ENCODE measurements around the gene NOL4L. TPM values are rescaled to one million over a fixed set of nuclear protein-coding genes. Genes with fewer than 3 reads are reported as not detected.
"Not testable (repeated sequence)": the region's sequence is repeated elsewhere in the genome, so short reads cannot be mapped to it uniquely, and the experiment has no call there.

NOL4L gene
- total RNA-seq, 1 donor from 2014 or later, result 19.7 TPM

DNA sequence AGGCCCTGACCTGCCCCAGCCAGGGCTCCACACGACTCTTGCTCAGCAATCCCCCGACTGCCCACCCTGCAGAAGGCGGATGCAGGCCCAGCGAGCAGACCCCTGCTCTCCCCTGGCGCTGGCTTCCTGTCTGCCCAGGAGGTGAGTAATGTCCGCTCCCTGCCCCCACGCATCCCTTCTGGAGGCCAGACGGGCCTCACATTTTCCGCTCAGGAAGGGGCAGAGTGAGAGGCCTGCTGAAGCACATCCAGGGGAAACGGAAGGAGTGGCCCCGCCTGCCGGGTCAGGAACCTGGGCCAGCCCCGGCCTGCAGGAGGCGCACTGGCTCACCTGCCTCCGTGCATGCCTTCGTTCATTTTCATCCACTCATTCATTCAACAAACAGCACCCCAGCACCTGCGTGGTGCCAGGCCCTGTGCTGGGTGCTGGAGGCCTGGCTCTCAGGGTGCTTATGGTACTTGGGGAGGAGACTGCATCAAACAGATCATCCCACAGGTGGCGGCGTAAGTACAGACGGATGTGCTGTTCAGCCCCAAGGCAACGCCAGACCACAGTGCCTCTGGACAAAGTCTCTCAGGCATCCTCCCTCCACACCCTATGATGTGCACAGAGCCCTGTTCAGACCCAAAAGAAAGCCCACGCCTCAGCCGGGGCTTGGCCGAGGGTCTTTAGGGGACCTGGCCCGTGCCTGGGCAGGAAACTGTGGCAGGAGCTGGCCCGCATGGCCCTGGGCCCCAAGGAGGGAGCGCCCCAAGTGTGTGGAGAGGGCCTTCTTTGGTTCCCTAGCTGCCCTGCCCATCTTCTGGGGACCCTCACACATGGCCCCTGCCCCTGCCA is 114.9 kb downstream of the NOL4L start:
- TF ChIP-seq, protein P1, sequence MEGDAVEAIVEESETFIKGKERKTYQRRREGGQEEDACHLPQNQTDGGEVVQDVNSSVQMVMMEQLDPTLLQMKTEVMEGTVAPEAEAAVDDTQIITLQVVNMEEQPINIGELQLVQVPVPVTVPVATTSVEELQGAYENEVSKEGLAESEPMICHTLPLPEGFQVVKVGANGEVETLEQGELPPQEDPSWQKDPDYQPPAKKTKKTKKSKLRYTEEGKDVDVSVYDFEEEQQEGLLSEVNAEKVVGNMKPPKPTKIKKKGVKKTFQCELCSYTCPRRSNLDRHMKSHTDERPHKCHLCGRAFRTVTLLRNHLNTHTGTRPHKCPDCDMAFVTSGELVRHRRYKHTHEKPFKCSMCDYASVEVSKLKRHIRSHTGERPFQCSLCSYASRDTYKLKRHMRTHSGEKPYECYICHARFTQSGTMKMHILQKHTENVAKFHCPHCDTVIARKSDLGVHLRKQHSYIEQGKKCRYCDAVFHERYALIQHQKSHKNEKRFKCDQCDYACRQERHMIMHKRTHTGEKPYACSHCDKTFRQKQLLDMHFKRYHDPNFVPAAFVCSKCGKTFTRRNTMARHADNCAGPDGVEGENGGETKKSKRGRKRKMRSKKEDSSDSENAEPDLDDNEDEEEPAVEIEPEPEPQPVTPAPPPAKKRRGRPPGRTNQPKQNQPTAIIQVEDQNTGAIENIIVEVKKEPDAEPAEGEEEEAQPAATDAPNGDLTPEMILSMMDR (IDR thresholded peaks at IDR 0.05), result peak; percentile 53
- Histone ChIP-seq H3K27me3 (no peaks in the 10 kb centered on the region), H3K4me3 (no peak overlapping the region), H3K36me3 (no peaks in the 10 kb centered on the region), H3K4me1 (peaks cover 75% of the 10 kb centered on the region), H3K27ac (peak overlapping the region; percentile 56), H3K9me3 (no peaks in the 10 kb centered on the region)
- peak; percentile 75 for DNase-seq
- peak; percentile 39 for ATAC-seq
- intact Hi-C loops (cut with DNase I), result no loop called here

DNA sequence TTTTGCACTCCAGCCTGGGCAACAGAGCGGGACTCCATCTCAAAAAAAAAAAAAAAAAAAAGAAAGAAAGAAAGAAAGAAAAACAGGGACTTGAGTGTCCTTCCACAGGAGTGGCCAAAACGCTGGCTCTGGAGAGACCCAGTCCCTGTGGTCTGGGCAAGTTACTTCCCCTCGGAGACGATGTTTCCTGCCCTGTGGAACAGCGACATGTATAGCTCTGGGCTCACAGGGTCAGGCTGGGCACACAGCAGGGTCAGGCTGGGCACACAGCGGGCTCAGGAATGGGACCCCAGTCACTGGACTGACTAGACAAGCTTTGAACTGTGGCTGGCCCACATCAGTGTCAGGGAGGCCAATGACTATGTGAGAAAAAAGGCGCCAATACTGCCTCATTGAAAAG is 116.3 kb downstream of the NOL4L start:
- H3K36me3 ChIP-seq, result no peaks in the 10 kb centered on the region
- no peak for DNase-seq
- peak overlapping the region; percentile 56 for H3K27ac ChIP-seq
- H3K4me1 ChIP-seq, result peaks cover 70% of the 10 kb centered on the region
- H3K27me3 ChIP-seq, result no peaks in the 10 kb centered on the region
- no peaks in the 10 kb centered on the region for H3K9me3 ChIP-seq
- TF ChIP-seq, protein P1 (IDR thresholded peaks at IDR 0.05), result no peak
- no peak for ATAC-seq
- H3K4me3 ChIP-seq, result no peak overlapping the region
- intact Hi-C loops (cut with DNase I), result no loop called here

DNA sequence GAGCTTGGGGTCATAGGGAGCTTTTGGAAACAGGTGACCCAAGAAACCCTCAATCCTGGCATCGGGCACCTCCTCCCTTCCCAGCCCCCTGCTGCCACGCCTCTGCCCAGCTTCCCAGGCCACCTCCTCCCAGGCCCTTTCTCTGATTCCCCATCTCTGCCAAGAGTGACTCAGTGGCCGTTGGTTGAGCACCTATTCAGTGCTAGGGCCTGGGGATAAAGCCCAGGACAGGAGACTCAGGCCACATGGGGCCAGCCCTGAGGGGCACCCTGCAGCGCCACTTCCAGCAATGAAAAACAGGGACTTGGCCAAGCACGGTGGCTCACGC is 116.9 kb downstream of the NOL4L start:
- TF ChIP-seq, protein P1 (IDR thresholded peaks at IDR 0.05), result no peak
- ATAC-seq (no peak), DNase-seq (no peak)
- Histone ChIP-seq H3K4me3 (no peak overlapping the region), H3K27ac (no peak overlapping the region), H3K27me3 (no peaks in the 10 kb centered on the region), H3K4me1 (peaks cover 65% of the 10 kb centered on the region), H3K9me3 (no peaks in the 10 kb centered on the region), H3K36me3 (no peaks in the 10 kb centered on the region)
- intact Hi-C loops (cut with DNase I), result no loop called here

DNA sequence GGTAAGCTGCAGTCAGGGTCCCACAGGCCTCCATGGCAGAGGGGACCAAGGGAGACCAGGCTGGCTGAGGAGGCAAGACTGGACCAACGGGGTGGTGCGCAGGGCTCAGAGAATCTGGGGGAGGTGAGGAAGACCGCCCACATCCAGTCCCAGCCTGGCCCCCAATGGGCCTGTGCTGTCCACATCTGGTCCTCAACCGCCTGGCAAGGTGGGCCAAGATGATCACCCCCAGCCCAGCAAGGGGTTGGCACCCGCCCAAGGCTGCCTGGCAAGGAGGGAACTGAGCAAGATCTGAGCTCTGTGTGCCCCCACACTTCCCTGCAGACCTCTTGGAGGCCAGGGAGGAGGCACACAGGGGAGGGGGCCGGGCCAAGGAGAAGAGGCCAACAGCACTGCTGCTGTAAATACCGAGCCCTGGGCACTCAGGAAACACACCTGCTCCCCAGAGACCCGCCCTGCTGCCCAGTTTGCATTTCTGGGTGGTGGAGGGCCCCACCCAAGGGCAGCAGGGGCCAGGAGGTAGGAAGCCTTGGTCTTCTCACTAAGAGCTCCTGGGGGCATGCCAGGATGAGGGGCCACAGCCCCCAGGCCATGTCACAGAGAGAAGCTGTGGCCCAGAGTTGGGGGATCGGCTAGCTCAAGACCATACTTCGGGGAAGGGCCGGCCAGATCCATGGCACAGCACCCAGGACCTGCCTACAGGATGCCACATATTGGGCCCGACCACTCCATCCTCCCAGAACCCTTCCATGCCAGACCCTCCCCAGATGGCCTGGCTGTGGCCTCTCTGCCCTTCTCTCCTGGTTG is 117.4 kb downstream of the NOL4L start:
- intact Hi-C loops (cut with DNase I), result no loop called here
- H3K27ac ChIP-seq, result peak overlapping the region; percentile 24

DNA sequence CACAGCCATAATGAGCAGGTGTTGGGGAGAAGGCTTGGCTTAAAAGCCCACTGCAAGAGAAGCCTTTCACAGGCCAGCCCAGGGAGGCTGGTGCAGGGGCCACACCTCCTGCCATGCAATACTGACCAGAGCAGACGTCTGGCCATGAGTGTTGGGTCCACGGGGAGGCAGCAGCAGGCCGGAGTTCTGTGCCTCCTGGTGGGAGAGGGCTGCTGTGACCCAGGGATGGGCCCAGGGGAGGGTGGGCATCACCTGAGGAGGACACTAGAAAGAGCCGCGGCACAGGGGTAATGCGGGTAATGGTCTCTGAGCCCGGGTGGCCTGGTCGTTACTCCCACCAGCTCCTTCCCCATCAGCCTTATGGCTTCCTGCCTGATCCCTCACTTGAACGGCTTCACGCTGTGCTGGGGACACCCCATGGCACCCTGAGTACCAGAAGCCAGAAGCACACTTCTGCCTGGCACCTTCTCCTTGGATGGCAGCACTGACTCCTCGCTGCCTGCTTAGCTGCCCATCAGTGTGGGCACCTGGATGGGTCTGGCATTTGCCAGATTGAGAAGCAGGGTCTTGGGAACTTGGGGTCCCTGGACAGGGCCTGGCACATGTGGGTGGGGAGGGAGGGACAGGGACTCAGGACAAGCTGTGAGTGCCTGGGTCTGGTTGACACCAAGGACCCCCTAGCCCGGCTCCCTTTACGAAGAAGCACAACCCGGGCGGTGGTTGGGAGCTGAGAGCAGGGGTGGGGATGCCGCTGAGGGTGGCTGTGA is 118.2 kb downstream of the NOL4L start:
- Histone ChIP-seq H3K27ac (peak overlapping the region; percentile 58), H3K27me3 (no peaks in the 10 kb centered on the region), H3K36me3 (no peaks in the 10 kb centered on the region), H3K4me1 (peaks cover 57% of the 10 kb centered on the region), H3K4me3 (no peak overlapping the region), H3K9me3 (no peaks in the 10 kb centered on the region)
- no peak for DNase-seq
- TF ChIP-seq, protein P1 (IDR thresholded peaks at IDR 0.05), result no peak
- intact Hi-C loops (cut with DNase I), result no loop called here
- ATAC-seq, result no peak

More for the DNA sequence above, 117.4 kb downstream of the NOL4L start:
- ATAC-seq (no peak), DNase-seq (no peak)
- H3K4me3 ChIP-seq, result no peak overlapping the region
- no peaks in the 10 kb centered on the region for H3K27me3 ChIP-seq
- H3K9me3 ChIP-seq, result no peaks in the 10 kb centered on the region
- TF ChIP-seq, protein P1 (IDR thresholded peaks at IDR 0.05), result no peak
- H3K4me1 ChIP-seq, result peaks cover 59% of the 10 kb centered on the region
- H3K36me3 ChIP-seq, result no peaks in the 10 kb centered on the region

DNA sequence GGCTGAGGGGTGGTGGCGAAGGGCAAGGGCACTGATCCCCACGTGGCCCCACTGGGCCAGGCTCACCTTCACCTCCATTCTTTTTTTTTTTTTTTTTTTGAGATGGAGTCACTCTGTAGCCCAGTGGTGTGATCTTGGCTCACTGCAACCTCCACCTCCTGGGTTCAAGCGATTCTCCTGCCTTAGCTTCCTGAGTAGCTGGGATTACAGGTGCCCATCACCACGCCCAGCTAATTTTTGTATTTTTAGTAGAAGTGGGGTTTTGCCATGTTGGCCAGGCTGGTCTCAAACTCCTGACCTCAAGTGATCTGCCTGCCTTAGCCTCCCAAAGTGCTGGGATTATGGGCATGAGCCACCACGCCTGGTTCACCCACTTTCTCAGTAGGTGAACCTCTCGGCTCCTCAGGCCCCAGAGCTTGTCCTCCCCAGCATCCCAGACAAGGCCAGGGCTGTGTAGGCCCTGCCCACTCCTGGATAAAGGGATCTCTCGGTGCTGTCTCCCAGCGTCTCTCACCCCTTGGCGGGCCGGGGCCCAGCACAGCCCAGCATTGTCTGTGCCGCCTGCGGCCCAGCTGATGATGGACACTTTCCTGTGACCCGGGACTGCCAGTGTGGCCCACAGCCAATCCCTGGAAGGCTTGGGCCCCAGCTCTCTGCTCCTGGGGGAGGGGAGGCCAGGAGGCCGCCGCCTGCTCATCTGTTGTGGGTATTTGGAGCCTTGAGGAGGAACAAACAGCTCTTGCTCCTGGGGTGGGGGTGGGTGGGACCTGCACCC is 119.0 kb downstream of the NOL4L start:
- Histone ChIP-seq H3K4me1 (peaks cover 57% of the 10 kb centered on the region), H3K27ac (peak overlapping the region; percentile 58)
- H3K27me3 ChIP-seq; ATAC-seq; DNase-seq; intact Hi-C loops (cut with DNase I); H3K9me3 ChIP-seq; H3K36me3 ChIP-seq; H3K4me3 ChIP-seq: not testable (repeated sequence)
